ENCODE results near the gene OR2G2.

Gene OR2G2

GRCh38 chr1:247588060-247588459 is at the start of gene OR2G2:
Gene OR2G2 (plus strand): TSS chr1:247588360. CDS start chr1:247588360, 0 bp downstream.
- DNase-seq (ENCODE audit: low spot score): no peak

- DNase-seq (ENCODE audit: low spot score): no peak
Measured at GRCh38 chr1:247538561-247538960, 49.6 kb upstream of the OR2G2 start.

GRCh38 chr1:247539215-247539614 is 48.9 kb upstream of the OR2G2 start:
- DNase-seq (ENCODE audit: low spot score): no peak

GRCh38 chr1:247540581-247540980 is 47.6 kb upstream of the OR2G2 start:
- no peak for DNase-seq (ENCODE audit: low spot score)

- no peak for DNase-seq (ENCODE audit: low spot score)
Measured at GRCh38 chr1:247542811-247543210, 45.3 kb upstream of the OR2G2 start.

GRCh38 chr1:247548092-247548491 is 40.1 kb upstream of the OR2G2 start:
- no peak for DNase-seq (ENCODE audit: low spot score)

GRCh38 chr1:247548769-247549182 is 39.4 kb upstream of the OR2G2 start, which contains the start of gene GCSAML:
Gene GCSAML (plus strand): TSS chr1:247549134. CDS start chr1:247549192, 58 bp downstream.
- DNase-seq (ENCODE audit: low spot score): no peak

GRCh38 chr1:247551721-247552120 is 36.4 kb upstream of the OR2G2 start:
- DNase-seq (ENCODE audit: low spot score): no peak

- no peak for DNase-seq (ENCODE audit: low spot score)
Measured at GRCh38 chr1:247552231-247552630, 35.9 kb upstream of the OR2G2 start.

- DNase-seq (ENCODE audit: low spot score): no peak
Measured at GRCh38 chr1:247557926-247558674, 30.1 kb upstream of the OR2G2 start.

- no peak for DNase-seq (ENCODE audit: low spot score)
Measured at GRCh38 chr1:247561711-247562110, 26.4 kb upstream of the OR2G2 start.

GRCh38 chr1:247562198-247562597 is 26.0 kb upstream of the OR2G2 start:
- no peak for DNase-seq (ENCODE audit: low spot score)

GRCh38 chr1:247574236-247574635 is 13.9 kb upstream of the OR2G2 start:
- no peak for DNase-seq (ENCODE audit: low spot score)

GRCh38 chr1:247574664-247575063 is 13.5 kb upstream of the OR2G2 start:
- DNase-seq (ENCODE audit: low spot score): no peak

- no peak for DNase-seq (ENCODE audit: low spot score)
Measured at GRCh38 chr1:247576514-247576913, 11.6 kb upstream of the OR2G2 start.

GRCh38 chr1:247578946-247579460 is 9.2 kb upstream of the OR2G2 start:
- DNase-seq (ENCODE audit: low spot score): no peak

- DNase-seq (ENCODE audit: low spot score): no peak
Measured at GRCh38 chr1:247605286-247605685, 17.1 kb downstream of the OR2G2 start, which contains the start of gene OR2G3. Gene OR2G3 (plus strand): TSS chr1:247605586. CDS start chr1:247605586, 0 bp downstream.

GRCh38 chr1:247613405-247613804 is 25.2 kb downstream of the OR2G2 start:
- no peak for DNase-seq (ENCODE audit: low spot score)

- no peak for DNase-seq (ENCODE audit: low spot score)
Measured at GRCh38 chr1:247614625-247615024, 26.5 kb downstream of the OR2G2 start.

GRCh38 chr1:247627951-247628350 is 39.8 kb downstream of the OR2G2 start:
- no peak for DNase-seq (ENCODE audit: low spot score)

- DNase-seq (ENCODE audit: low spot score): no peak
Measured at GRCh38 chr1:247638011-247638410, 49.9 kb downstream of the OR2G2 start.

- no peak for DNase-seq (ENCODE audit: low spot score)
Measured at GRCh38 chr1:247638781-247639180, 50.6 kb downstream of the OR2G2 start.

Measured in CD4-positive, alpha-beta T cell treated with Interleukin-2 at 100 ng/mL for 4 hours (primary cell).